Natural killer cell (primary cell): ENCODE results near the gene CCL27. TPM values are rescaled to one million over a fixed set of nuclear protein-coding genes. Genes with fewer than 3 reads are reported as not detected.

Experiments used
- ATAC-seq, 3 donors: fragments of 150-1000 bp in 2 of 3; fragments of 200-7000 bp in 1 of 3; cut with Tn5 transposase; 1 replicate in 1 of 3; 2 replicates in 2 of 3; pipeline ENCODE4 v1.10.0; 2021; ENCODE audit warnings: mild to moderate bottlenecking in 2 of 3, moderate library complexity in 2 of 3
- DNase-seq, 2 donors: peaks; one replicate each; pipeline versions ENCODE4 v3.0.0 to v3.0.0-alpha.2; 2013 to 2021; ENCODE audit warnings: mixed read lengths in 1 of 2
- H3K27ac ChIP-seq: one replicate; pipeline ENCODE4 v1.5.1; 2013; ENCODE audit warnings: mild to moderate bottlenecking, low read length
- H3K27me3 ChIP-seq: one replicate; pipeline ENCODE4 v1.6.1; 2013; ENCODE audit warnings: low read length; ENCODE audit not compliant: control insufficient read depth, insufficient read depth
- H3K36me3 ChIP-seq: one replicate; pipeline ENCODE4 v1.6.1; 2013; ENCODE audit warnings: low read length; ENCODE audit not compliant: control insufficient read depth, insufficient read depth
- H3K4me1 ChIP-seq: one replicate; pipeline ENCODE4 v1.6.1; 2013; ENCODE audit warnings: low read length; ENCODE audit not compliant: control insufficient read depth, insufficient read depth
- H3K4me3 ChIP-seq: one replicate; pipeline ENCODE4 v1.5.1; 2013; ENCODE audit warnings: low read length
- H3K9me3 ChIP-seq: one replicate; pipeline ENCODE4 v1.6.1; 2013; ENCODE audit warnings: low read length; ENCODE audit not compliant: control insufficient read depth, insufficient read depth
- H3K27ac Mint-ChIP-seq, 2 donors: one replicate each; pipeline ENCODE4 v1.8.0; 2022; ENCODE audit warnings: mild to moderate bottlenecking in 2 of 2, mixed read lengths in 2 of 2, moderate library complexity in 1 of 2
- H3K27me3 Mint-ChIP-seq, 2 donors: one replicate each; pipeline ENCODE4 v1.8.0; 2022; ENCODE audit warnings: low read depth in 2 of 2, mixed read lengths in 2 of 2
- H3K36me3 Mint-ChIP-seq: one replicate; pipeline ENCODE4 v1.8.0; 2022; ENCODE audit warnings: mixed read lengths
- H3K4me1 Mint-ChIP-seq, 2 donors: one replicate each; pipeline ENCODE4 v1.8.0; 2022; ENCODE audit warnings: mixed read lengths in 2 of 2
- H3K4me3 Mint-ChIP-seq: one replicate; pipeline ENCODE4 v1.8.0; 2022; ENCODE audit warnings: mild to moderate bottlenecking, moderate library complexity, mixed read lengths
- H3K9me3 Mint-ChIP-seq, 2 donors: one replicate each; pipeline ENCODE4 v1.8.0; 2022; ENCODE audit warnings: mixed read lengths in 2 of 2
- WGBS: methylation state at CpG from one replicate; pipeline ENCODE4 v1.1.7; 2013; ENCODE audit warnings: missing lambda C conversion rate; ENCODE audit not compliant: insufficient coverage; 5-methylcytosine and 5-hydroxymethylcytosine counted together
- intact Hi-C: fragments of 100-400 bp; cut with micrococcal nuclease; formaldehyde crosslinking; loops from one replicate; pipeline ENCODE4 v1.14.2; 2022
- total RNA-seq, 4 donors: library from RNA; stranded (reverse); fragments of 120-200 nt in 1 of 4; gene quantifications; one replicate each; pipeline versions ENCODE4 v1.2.3 to v1.2.4, GENCODE V29; 2013 to 2022
- TF ChIP-seq, protein P1 (sequence below): fragments of 200-600 bp; IDR thresholded peaks from one replicate; pipeline ENCODE4 v1.8.0; 2022; ENCODE audit warnings: antibody characterized with exemption

CCL27 gene
- total RNA-seq, 3 donors from 2014 or later (not counting 1 experiment from before 2014, with no cell fraction given), result not detected

DNA sequence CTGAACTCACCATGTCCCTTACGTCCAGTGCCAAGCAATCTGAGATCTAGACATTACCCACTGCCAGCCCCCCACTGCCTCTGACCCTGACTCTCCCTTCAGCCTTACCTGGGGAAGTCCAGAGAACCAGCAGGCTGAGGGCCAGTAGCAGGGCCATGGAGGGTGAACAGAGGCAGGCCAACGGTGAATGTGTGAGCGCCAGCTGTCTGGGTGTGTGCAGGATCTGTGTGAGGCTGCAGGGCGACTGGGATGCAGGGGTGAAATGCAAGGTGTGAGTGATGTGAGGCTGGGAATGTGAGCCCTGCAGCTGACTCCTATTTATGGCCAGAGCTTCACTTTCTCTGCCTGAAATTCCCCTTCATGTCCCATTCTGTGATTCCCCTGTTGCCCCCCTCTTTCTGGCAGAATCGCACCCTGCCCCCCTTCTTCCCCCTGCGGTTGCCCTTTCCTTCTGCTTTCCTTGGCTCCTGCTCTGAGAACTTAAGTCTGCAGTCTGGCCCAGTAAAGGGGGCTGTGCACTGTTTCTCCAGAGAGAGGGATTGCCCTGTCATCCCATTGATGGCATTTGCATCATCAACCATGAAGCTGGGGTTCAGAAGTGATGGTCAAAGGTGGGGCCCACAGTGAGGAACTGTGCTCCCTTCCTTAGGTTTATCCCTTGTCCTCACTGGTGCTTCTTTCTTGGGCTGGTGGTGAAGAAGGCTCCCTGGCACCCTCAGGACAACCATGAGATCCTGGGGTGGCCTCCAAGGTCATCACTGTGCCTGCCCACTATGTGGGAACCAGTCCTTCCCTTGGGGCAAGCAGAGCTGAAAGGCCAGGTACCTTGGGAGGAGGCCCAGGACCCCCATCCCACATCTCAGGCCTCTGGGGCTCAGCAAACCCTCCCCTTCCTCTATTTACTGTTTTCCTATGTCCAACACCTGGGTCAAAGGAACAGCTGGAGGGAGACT is 28.8 kb upstream of the CCL27 start, which contains the start of gene CCL19:
Gene CCL19 (minus strand): TSS at position 294 of the 953 bp plus-strand sequence. CDS start 137 bp downstream, at position 157.
- TF ChIP-seq, protein P1, sequence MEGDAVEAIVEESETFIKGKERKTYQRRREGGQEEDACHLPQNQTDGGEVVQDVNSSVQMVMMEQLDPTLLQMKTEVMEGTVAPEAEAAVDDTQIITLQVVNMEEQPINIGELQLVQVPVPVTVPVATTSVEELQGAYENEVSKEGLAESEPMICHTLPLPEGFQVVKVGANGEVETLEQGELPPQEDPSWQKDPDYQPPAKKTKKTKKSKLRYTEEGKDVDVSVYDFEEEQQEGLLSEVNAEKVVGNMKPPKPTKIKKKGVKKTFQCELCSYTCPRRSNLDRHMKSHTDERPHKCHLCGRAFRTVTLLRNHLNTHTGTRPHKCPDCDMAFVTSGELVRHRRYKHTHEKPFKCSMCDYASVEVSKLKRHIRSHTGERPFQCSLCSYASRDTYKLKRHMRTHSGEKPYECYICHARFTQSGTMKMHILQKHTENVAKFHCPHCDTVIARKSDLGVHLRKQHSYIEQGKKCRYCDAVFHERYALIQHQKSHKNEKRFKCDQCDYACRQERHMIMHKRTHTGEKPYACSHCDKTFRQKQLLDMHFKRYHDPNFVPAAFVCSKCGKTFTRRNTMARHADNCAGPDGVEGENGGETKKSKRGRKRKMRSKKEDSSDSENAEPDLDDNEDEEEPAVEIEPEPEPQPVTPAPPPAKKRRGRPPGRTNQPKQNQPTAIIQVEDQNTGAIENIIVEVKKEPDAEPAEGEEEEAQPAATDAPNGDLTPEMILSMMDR, result no peak
- Mint-ChIP-seq H3K9me3 (no peaks in the 10 kb centered on the region), H3K4me1 (no peaks in the 10 kb centered on the region), H3K36me3 (no peaks in the 10 kb centered on the region), H3K27me3 (peaks cover 0 to 8% of the 10 kb centered on the region in 2 donors), H3K4me3 (no peak within 1 kb of the TSS), H3K27ac (no peak within 1 kb of the TSS)
- intact Hi-C loops, result no loop called here
- WGBS, result 47% methylated on average over 6 of the region's 6 CpGs
- no peak for DNase-seq
- no peak for ATAC-seq
- H3K4me1 ChIP-seq, result no peaks in the 10 kb centered on the region
- H3K9me3 ChIP-seq, result no peaks in the 10 kb centered on the region
- H3K27ac ChIP-seq, result no peak within 1 kb of the TSS
- no peak within 1 kb of the TSS for H3K4me3 ChIP-seq
- H3K27me3 ChIP-seq, result no peaks in the 10 kb centered on the region
- H3K36me3 ChIP-seq, result no peaks in the 10 kb centered on the region

- no peak overlapping the region for H3K4me3 Mint-ChIP-seq
- DNase-seq, result no peak
- H3K9me3 Mint-ChIP-seq, result no peaks in the 10 kb centered on the region
- H3K27me3 Mint-ChIP-seq, result peaks cover 0 to 3% of the 10 kb centered on the region in 2 donors
- Histone ChIP-seq H3K36me3 (no peaks in the 10 kb centered on the region), H3K4me3 (no peak overlapping the region), H3K27me3 (no peaks in the 10 kb centered on the region), H3K4me1 (no peaks in the 10 kb centered on the region), H3K9me3 (no peaks in the 10 kb centered on the region), H3K27ac (no peak overlapping the region)
- TF ChIP-seq, protein P1, result no peak
- H3K27ac Mint-ChIP-seq, result no peak overlapping the region
- peaks cover 8 to 10% of the 10 kb centered on the region in 2 donors for H3K4me1 Mint-ChIP-seq
- 95% methylated on average over 7 of the region's 8 CpGs for WGBS
- intact Hi-C loops, result no loop called here
- H3K36me3 Mint-ChIP-seq, result no peaks in the 10 kb centered on the region
- no peak for ATAC-seq
Observed at GRCh38 chr9:34689512-34689911, 27.1 kb upstream of the CCL27 start.

DNA sequence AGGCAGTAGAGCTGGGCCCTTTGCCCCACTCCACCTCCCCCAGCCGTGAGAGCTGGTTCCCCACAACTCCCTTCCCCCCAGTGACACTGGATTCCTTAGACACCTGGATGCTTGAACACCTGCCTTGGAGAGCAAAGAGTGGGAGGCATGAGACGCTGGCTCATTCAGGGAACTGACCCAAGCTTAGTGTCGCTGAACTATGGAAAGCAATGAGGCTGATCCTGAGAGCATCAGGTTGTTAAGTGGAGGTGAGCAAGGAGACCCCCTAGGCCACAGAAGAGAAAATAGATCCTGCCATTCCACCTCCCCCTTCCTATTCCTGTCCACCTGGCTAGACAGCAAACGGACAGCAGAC is 26.6 kb upstream of the CCL27 start:
- Histone ChIP-seq H3K4me3 (no peak overlapping the region), H3K27ac (no peak overlapping the region), H3K36me3 (no peaks in the 10 kb centered on the region), H3K4me1 (no peaks in the 10 kb centered on the region), H3K9me3 (no peaks in the 10 kb centered on the region), H3K27me3 (no peaks in the 10 kb centered on the region)
- DNase-seq, result no peak
- intact Hi-C loops, result no loop called here
- H3K9me3 Mint-ChIP-seq, result no peaks in the 10 kb centered on the region
- TF ChIP-seq, protein P1, result no peak
- WGBS, result 79% methylated on average over 4 of the region's 4 CpGs
- peaks cover 8 to 10% of the 10 kb centered on the region in 2 donors for H3K4me1 Mint-ChIP-seq
- peaks cover 0 to 3% of the 10 kb centered on the region in 2 donors for H3K27me3 Mint-ChIP-seq
- H3K27ac Mint-ChIP-seq, result no peak overlapping the region
- no peak overlapping the region for H3K4me3 Mint-ChIP-seq
- H3K36me3 Mint-ChIP-seq, result no peaks in the 10 kb centered on the region
- no peak for ATAC-seq
